Measurements from ENCODE around the gene FOSL1.

DNA sequence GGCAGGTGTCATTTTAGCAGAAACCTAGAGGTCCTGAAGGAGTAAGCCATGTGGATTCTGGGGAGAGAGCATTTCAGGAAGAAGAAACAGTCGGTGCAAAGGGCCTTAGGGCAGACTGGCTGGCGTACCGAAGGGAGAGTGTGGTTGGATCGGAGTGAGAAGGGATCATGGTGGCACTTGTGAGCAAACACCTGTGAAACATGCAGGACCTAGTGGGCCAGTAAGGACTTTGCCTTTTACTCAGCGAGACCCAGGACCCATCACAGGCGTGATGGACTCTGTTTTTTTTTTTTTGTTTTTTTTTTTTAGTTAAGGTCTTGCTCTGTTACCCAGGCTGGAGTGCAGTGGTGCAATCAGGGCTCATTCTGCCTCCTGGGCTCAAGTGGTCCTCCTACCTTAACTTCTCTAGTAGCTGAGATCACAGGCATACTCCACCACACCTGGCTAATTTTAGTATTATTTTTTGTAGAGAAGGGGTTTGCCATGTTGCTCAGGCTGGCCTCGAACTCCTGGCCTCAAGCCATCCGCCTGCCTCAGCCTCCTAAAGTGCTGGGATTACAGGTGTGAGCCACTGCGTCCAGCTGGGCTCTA lies 41.6 kb upstream of the FOSL1 start:
- TF ChIP-seq, protein P1, sequence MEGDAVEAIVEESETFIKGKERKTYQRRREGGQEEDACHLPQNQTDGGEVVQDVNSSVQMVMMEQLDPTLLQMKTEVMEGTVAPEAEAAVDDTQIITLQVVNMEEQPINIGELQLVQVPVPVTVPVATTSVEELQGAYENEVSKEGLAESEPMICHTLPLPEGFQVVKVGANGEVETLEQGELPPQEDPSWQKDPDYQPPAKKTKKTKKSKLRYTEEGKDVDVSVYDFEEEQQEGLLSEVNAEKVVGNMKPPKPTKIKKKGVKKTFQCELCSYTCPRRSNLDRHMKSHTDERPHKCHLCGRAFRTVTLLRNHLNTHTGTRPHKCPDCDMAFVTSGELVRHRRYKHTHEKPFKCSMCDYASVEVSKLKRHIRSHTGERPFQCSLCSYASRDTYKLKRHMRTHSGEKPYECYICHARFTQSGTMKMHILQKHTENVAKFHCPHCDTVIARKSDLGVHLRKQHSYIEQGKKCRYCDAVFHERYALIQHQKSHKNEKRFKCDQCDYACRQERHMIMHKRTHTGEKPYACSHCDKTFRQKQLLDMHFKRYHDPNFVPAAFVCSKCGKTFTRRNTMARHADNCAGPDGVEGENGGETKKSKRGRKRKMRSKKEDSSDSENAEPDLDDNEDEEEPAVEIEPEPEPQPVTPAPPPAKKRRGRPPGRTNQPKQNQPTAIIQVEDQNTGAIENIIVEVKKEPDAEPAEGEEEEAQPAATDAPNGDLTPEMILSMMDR (IDR thresholded peaks at IDR 0.05) = no peak
- no peak for TF ChIP-seq POLR2A (IDR thresholded peaks at IDR 0.05)
